ENCODE measurements around the gene CD70.
A peak's percentile ranks its signal among the peaks of the same experiment; 100 is the strongest.
"Not testable (repeated sequence)": the region's sequence is repeated elsewhere in the genome, so short reads cannot be mapped to it uniquely, and the experiment has no call there.

The CD70 gene, protein sequence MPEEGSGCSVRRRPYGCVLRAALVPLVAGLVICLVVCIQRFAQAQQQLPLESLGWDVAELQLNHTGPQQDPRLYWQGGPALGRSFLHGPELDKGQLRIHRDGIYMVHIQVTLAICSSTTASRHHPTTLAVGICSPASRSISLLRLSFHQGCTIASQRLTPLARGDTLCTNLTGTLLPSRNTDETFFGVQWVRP

GRCh38 chr19:6590827-6591319 is at the start of gene CD70:
Gene CD70, minus strand, starts transcription at chr19:6591150. Its CDS starts 148 bp downstream, at chr19:6591002.
- no peak for DNase-seq (ENCODE audit: low read depth)

- DNase-seq (ENCODE audit: low read depth), result not testable (repeated sequence)
Measured at GRCh38 chr19:6640333-6640732, 49.4 kb upstream of the CD70 start.

- peak; percentile 62 for DNase-seq (ENCODE audit: low read depth)
Measured at GRCh38 chr19:6639439-6639838, 48.5 kb upstream of the CD70 start.

DNA sequence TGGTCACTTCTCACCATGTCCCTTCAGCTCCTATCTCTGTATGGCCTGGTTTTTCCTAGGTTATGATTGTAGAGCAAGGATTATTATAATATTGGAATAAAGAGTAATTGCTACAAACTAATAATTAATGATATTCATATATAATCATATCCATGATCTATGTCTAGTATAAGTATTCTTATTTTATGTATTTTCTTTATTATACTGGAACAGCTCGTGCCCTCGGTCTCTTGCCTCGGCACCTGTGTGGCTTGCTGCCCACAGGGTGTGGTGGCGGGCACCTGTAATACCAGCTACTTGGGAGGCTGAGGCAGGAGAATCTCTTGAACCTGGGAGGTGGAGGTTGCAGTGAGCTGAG is 42.5 kb upstream of the CD70 start:
- not testable (repeated sequence) for DNase-seq (ENCODE audit: low read depth)

GRCh38 chr19:6632747-6633455 is 42.0 kb upstream of the CD70 start:
- peak; percentile 78 for DNase-seq (ENCODE audit: low read depth)

DNA sequence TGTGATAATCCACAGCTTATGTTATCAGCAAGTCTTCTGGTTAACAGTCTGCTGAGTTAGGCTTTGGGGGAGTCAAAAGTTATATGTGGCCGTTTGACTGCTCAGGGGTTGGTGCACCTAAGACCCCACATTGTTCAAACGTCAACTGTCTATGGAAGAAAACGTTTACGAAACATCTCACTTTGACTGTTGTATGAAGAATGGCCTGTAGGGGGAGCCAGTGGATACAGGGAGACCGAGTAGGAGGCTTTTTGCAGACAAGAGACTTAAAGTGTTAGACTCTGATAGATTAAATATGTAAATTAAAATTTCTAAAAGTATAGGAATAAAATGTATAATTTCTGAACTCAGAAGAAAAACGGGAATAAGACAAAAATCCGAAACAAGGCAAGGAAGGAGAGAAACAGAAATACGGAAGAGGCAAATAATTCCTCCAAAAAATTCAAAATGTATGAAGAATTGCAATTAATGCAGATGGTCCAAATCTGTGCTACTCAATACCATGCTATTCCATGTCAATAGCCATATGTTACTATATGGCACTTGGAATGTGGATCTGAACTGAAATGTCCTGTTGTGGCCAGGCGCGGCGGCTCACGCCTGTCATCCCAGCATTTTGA is 41.2 kb upstream of the CD70 start:
- peak; percentile 83 for DNase-seq (ENCODE audit: low read depth)

DNA sequence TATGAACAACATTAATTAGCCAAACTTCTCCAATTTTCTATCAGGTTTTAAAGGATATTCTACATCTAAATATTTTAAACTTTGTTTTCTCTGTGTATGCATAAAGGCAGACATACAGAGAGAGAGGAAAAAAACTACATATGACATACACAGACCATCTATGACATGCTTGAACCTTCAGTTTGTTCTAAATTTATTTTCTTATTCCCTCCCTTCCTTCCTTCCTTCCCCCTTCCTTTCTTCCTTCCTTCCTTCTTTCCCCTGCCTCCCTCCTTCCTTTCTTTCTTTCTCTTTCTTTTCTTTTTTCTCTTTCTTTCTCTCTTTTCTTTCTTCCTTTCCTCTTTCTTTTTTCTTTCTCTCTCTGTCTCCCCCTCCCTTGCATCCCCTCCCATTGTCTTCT is 35.8 kb upstream of the CD70 start:
- DNase-seq (ENCODE audit: low read depth), result no peak

- DNase-seq (ENCODE audit: low read depth), result no peak
Measured at GRCh38 chr19:6617374-6617773, 26.4 kb upstream of the CD70 start.

- DNase-seq (ENCODE audit: low read depth), result peak; percentile 28
Measured at GRCh38 chr19:6616011-6616410, 25.1 kb upstream of the CD70 start.

DNA sequence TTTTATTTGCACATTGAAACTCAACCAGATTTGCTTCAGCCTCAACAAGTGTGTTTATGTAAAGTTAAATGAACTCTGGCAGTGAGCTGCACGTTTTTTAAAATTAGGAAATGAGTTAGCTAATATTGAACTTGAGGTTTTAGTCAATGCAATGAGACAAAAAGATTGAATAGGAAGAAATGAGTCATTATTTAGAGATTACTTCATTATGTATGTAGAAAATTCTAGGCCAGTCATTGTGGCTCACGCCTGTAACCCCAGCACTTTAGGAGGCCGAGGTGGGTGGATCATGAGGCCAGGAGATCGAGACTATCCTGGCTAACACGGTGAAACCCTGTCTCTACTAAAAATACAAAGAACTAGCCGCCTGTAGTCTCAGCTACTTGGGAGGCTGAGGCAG is 22.8 kb upstream of the CD70 start:
- peak; percentile 51 for DNase-seq (ENCODE audit: low read depth)

DNA sequence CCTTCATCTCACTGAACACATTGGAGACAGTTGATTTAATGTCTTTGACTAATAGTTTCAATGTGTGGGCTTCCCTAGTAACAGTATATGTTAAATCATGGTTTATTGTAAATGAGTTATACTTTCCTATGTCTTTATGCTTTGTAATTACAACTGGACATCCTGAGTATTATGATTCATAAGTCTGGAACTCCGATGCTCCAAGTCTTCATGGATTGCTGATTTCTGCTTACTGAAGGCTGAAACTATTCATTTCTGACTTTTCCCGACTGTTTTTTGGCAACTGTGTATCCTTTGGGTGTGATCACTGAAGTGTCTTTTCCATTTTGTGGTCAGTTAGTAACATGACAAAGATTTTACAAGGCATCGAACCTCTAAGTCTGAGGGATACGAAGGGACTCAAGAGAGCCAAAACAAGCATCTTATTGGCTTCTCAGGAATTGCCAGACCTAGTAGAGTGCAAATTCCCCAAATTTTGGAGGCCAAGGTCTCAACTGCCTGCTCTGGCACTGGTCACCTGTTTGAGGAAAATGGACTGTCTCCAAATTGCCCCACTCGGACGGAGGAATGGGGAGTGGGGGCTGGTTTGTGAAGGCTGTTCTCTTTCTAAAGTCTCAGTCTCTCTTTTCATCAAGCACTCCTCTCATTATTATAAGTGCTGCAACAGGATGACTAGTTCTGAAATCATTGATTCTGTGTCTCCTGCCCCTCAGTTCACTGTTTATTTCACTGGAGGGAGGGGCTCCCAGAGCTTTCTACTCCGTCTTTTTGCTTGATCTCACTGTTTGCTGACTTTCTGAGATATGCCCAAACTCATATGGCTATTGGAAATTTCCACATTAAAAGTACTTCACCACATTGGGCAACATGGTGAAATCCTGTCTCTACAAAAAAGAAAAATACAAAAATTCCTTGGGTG is 20.2 kb upstream of the CD70 start:
- peak; percentile 92 for DNase-seq (ENCODE audit: low read depth)

GRCh38 chr19:6608940-6609339 is 18.0 kb upstream of the CD70 start:
- no peak for DNase-seq (ENCODE audit: low read depth)

DNA sequence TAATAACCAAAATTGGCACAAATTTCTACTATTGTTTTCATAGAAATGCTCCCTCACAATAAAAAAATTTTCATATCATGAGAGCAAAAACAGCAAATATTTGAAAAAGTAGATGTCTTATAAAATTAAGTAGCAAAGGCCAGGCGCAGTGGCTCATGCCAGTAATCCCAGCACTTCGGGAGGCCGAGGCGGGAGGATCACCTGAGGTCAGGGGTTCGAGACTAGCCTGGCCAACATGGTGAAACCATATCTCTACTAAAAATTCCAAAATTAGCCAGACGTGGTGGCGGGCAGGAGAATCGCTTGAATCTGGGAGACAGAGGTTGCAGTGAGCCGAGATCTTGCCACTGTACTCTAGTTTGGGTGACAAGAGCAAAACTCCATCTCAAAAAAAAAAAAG is 17.2 kb upstream of the CD70 start:
- DNase-seq (ENCODE audit: low read depth), result not testable (repeated sequence)

- not testable (repeated sequence) for DNase-seq (ENCODE audit: low read depth)
Measured at GRCh38 chr19:6606276-6607070, 15.5 kb upstream of the CD70 start.

DNA sequence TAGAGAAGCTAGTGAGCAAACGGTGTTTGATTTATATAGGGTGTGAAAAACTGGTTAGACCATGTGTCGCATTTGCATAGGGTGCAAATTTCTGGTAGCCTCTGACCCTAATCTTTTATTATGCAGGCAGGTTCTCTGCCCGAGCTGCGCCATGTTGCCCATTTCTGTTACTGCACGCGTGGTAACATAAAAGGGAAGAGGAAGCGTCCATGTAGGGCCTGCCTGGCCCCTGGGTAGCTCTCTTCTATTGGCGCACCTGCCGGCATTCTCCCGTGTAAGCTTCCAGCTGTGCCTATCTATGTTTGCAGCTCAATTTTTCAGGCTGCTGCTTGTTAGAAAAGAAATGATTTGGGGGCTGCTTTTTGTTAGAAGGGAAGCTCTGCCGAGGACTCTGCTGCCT is 14.0 kb upstream of the CD70 start:
- no peak for DNase-seq (ENCODE audit: low read depth)

DNA sequence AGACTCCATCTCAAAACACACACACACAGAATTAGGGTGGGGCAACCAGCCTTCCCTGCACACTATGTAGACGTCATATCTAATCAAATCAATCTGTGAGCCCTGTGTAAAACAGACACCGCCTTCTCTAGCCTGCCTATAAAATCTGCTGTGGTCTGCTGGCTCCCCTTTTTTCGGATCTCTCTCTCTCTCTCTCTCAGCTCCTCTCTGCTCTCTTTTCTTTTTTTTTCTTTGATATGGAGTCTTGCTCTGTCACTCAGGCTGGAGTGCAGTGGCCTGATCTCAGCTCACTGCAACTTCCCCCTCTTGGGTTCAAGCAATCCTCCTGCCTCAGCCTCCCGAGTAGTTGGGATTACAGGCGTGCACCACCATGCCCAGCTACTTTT is 11.8 kb upstream of the CD70 start:
- DNase-seq (ENCODE audit: low read depth), result no peak

GRCh38 chr19:6601537-6602052 is 10.6 kb upstream of the CD70 start:
- DNase-seq (ENCODE audit: low read depth), result not testable (repeated sequence)

DNA sequence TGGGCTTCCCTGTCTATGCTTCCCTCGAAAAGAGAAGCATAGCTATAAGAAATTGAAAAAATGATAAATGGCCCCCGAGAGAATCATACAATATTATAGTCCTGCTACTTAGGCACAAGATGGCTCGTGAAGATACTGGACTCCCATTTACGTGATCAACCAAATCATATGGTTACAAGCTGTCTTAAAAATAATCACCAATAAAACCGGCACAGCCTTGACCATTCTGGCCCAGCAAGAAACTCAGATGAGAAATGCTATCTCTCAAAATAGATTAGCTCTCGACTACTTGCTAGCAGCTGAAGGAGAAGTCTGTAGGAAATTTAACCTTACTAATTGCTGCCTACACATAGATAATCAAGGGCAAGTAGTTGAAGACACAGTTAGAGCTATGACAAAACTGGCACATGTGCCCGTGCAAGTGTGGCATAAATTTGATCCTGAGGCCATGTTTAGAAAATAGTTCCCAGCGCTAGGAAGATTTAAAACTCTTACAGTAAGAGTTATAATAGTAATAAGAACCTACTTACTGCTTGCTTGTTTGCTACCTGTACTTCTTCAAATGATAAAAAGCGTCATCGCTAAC is 10.1 kb upstream of the CD70 start:
- not testable (repeated sequence) for DNase-seq (ENCODE audit: low read depth)

- no peak for DNase-seq (ENCODE audit: low read depth)
Measured at GRCh38 chr19:6599866-6600454, 9.0 kb upstream of the CD70 start.

DNA sequence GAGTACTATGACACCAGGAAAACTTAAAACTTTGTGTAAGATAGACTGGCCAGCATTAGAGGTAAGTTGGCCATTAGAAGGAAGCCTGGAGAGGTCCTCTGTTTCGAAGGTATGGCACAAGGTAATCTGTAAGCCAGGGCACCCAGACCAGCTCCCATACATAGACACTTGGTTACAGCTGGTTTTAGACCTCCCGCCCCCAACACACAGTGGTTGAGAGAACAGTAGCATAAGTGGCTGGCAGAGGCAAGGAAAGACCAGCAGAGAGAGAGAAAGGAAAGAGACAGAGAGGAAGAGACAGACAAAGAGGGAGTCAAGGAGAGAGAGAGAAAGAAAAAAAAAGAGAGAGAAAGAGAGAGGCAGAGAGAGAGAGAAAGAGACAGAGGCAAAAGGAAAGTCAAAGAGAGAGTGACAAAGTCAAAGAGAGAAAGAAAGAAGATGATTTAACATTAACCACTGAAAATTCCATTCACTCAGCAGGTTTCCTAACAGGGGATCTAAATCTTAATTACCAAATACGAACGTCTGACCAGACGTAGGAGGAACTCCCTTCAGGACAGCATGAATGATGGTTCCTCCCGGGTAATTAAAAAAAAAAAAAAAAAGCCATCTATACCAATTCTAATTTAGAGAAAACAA is 7.4 kb upstream of the CD70 start:
- DNase-seq (ENCODE audit: low read depth), result not testable (repeated sequence)

All from ELR (cell line).